ENCODE results near the gene FREM2.

DNA sequence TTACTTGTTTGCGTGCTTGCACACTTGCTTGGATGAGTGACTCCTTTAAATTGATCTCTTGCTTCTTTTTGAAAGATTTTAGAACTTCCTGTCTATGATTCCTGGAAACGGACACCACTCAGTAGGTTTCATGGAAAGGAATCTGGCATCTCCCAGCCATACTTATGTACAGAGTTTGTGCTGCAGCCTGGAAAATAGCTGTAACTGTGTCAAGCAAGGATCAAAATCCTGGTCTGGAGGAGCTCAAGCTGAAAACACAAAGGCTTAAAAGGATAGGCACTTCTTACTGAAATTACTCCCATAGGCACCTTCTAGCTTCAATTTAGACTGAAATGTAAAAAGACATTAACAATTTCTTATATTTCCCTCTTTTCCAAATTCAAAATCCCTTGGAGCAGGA, 1.4 kb upstream of the FREM2 start:
- TF ChIP-seq ELF1 (tag; IDR thresholded peaks at IDR 0.05), result no peak
- TF ChIP-seq RAD21 (CRISPR knock-in tag; conservative IDR thresholded peaks at IDR 0.05 in 1 of 2, IDR thresholded peaks at IDR 0.05 in 1 of 2), result no peak
- TF ChIP-seq ZNF347 (CRISPR knock-in tag; IDR thresholded peaks at IDR 0.05; ENCODE audit: low read depth), result no peak
- no peak for TF ChIP-seq EZH2 (IDR thresholded peaks at IDR 0.05; ENCODE audit: borderline replicate concordance, low read depth, low read length)
- TF ChIP-seq, protein P1, sequence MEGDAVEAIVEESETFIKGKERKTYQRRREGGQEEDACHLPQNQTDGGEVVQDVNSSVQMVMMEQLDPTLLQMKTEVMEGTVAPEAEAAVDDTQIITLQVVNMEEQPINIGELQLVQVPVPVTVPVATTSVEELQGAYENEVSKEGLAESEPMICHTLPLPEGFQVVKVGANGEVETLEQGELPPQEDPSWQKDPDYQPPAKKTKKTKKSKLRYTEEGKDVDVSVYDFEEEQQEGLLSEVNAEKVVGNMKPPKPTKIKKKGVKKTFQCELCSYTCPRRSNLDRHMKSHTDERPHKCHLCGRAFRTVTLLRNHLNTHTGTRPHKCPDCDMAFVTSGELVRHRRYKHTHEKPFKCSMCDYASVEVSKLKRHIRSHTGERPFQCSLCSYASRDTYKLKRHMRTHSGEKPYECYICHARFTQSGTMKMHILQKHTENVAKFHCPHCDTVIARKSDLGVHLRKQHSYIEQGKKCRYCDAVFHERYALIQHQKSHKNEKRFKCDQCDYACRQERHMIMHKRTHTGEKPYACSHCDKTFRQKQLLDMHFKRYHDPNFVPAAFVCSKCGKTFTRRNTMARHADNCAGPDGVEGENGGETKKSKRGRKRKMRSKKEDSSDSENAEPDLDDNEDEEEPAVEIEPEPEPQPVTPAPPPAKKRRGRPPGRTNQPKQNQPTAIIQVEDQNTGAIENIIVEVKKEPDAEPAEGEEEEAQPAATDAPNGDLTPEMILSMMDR (IDR thresholded peaks at IDR 0.05 in 2 of 3, conservative IDR thresholded peaks at IDR 0.05 in 1 of 3; ENCODE audit: insufficient read depth in 2 of 3, low read depth in 1 of 3, low read length in 3 of 3), result no peak
- TF ChIP-seq POLR2A (conservative IDR thresholded peaks at IDR 0.05), result no peak
- no peak for TF ChIP-seq SIN3A (IDR thresholded peaks at IDR 0.05; ENCODE audit: borderline replicate concordance in 2 of 2, control insufficient read depth in 1 of 2, low read depth in 2 of 2, low read length in 2 of 2)
- no peak for TF ChIP-seq SMARCB1 (IDR thresholded peaks at IDR 0.05; ENCODE audit: insufficient read length, low read depth)
- no peak for TF ChIP-seq GTF2A2 (tag; IDR thresholded peaks at IDR 0.05)
